K562 (cell line): ENCODE data around the gene PPM1D. TPM values are rescaled to one million over a fixed set of nuclear protein-coding genes. Genes with fewer than 3 reads are reported as not detected.
A peak's percentile ranks its signal among the peaks of the same experiment; 100 is the strongest.

Source experiments
- CTBP1 ChIP-seq: fragments of 450-650 bp; IDR thresholded peaks from 2 replicates; pipeline ENCODE4 v1.6.1; 2016; ENCODE audit warnings: borderline replicate concordance
- MIER1 ChIP-seq: fragments of 450-650 bp; IDR thresholded peaks from 2 replicates; pipeline ENCODE4 v1.6.1; 2016; ENCODE audit warnings: antibody characterized with exemption, mild to moderate bottlenecking, low read depth
- RAD21 ChIP-seq, 2 experiments: fragments of 250-450 bp in 1 of 2; fragments of 450-650 bp in 1 of 2; sonication (Bioruptor Pico) in 1 of 2; formaldehyde crosslinking in 1 of 2; IDR thresholded peaks in 1 of 2; conservative IDR thresholded peaks in 1 of 2; 2 replicates each; pipeline versions ENCODE4 v1.4.0 to v1.8.0; 2020 to 2022; ENCODE audit warnings: mild to moderate bottlenecking in 2 of 2, moderate library complexity in 1 of 2
- XRCC5 ChIP-seq: fragments of 200-400 bp; formaldehyde crosslinking; IDR thresholded peaks from 2 replicates; pipeline ENCODE4 v1.6.1; 2017; ENCODE audit warnings: low read depth, mild to moderate bottlenecking, low read length
- ZNF3 ChIP-seq: fragments of 250-450 bp; sonication (Bioruptor Pico); IDR thresholded peaks from 2 replicates; pipeline ENCODE4 v1.5.0; 2021; ENCODE audit warnings: mild to moderate bottlenecking, moderate library complexity
- ZNF766 ChIP-seq: fragments of 200-800 bp; sonication (Bioruptor generic); conservative IDR thresholded peaks from 2 replicates; pipeline ENCODE4 v1.6.1; 2016; ENCODE audit warnings: missing genetic modification characterization, missing compliant biosample characterization
- polyA plus RNA-seq, 8 experiments: library from polyadenylated mRNA; depleted of rRNA in 4 of 8; stranded (reverse) in 5 of 8; unstranded in 3 of 8; fragments of >200 nt; fragmentation: Nextera tagmentation in 2 of 8; fragmentation: Illumina TruSeq in 1 of 8; extraction: Ambion mirVana in 2 of 8; extraction: Trizol in 1 of 8; gene quantifications; 2 replicates each; pipeline versions ENCODE4 v1.2.1 to v1.2.3, GENCODE V29; 2011 to 2014; ENCODE audit warnings: inconsistent platforms in 1 of 8, missing spikeins in 1 of 8
- total RNA-seq, 7 experiments: library from RNA; depleted of rRNA in 6 of 7; stranded (reverse); fragments of >200 nt in 6 of 7; fragmentation: Illumina TruSeq in 2 of 7; extraction: Trizol in 2 of 7; gene quantifications; 2 replicates each; pipeline versions ENCODE4 v1.2.1 to v1.2.3, GENCODE V29; 2011 to 2021; ENCODE audit warnings: low replicate concordance in 1 of 7
- TF ChIP-seq, protein P1 (sequence below), 3 experiments: IDR thresholded peaks in 2 of 3; conservative IDR thresholded peaks in 1 of 3; 2 replicates each; pipeline ENCODE4 v1.5.1; 2011 to 2012; ENCODE audit warnings: low read length in 3 of 3, mild to moderate bottlenecking in 3 of 3, control low read depth in 2 of 3, improper control_type of control experiment in 1 of 3, inconsistent platforms in 1 of 3, low read depth in 1 of 3, mixed read lengths in 1 of 3, moderate library complexity in 1 of 3; ENCODE audit not compliant: insufficient read depth in 2 of 3
- TF ChIP-seq, protein P2 (sequence below), 3 experiments: fragments of 200-800 bp in 1 of 3; fragments of 250-450 bp in 1 of 3; fragments of 450-650 bp in 1 of 3; sonication (Bioruptor Pico) in 1 of 3; sonication (Bioruptor generic) in 1 of 3; formaldehyde crosslinking in 1 of 3; IDR thresholded peaks; 2 replicates each; pipeline versions ENCODE4 v1.6.1 to v1.8.0; 2016 to 2022; ENCODE audit warnings: mild to moderate bottlenecking in 2 of 3, missing genetic modification characterization in 2 of 3, missing compliant biosample characterization in 1 of 3, moderate library complexity in 1 of 3

PPM1D gene
- total and polyA plus RNA-seq, 9 of the 15 experiments (the other 6 are each of a cell fraction or from before 2014, with no cell fraction given): 2.1 to 19.0 (median 7.8) TPM

DNA sequence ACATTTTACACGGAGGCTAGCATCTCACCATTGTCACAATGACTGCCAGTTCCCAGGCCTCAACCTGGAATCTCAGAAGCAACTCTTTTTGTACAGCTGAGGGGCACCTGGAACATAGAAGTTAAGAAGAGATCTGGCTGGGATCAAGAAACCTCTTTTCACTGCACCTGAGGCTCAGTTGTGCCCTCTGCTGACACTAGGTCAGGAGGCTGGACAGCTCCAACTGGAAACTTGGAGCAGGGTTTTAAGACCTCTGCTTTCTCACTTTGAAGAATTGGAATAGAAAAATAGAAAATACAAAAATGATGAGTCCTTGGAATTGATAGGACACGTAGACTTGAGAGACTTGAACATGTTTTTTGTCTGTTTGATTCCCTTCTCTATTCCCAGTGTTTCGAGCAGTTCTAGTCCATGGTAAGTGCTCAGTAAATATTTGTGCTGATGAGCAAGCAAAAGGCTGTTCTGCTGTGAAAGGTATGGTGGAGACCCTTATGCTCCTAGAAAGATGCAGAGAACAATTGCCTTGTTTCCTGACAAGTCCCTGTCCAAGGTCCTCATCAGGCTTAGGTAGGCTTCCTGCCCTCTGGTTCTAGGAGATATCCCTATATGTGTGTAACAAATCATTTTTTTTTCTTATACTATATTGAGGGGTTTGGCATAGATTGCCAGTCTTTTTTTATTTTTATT, 13.6 kb upstream of the PPM1D start (continued):
- TF ChIP-seq, protein P1, sequence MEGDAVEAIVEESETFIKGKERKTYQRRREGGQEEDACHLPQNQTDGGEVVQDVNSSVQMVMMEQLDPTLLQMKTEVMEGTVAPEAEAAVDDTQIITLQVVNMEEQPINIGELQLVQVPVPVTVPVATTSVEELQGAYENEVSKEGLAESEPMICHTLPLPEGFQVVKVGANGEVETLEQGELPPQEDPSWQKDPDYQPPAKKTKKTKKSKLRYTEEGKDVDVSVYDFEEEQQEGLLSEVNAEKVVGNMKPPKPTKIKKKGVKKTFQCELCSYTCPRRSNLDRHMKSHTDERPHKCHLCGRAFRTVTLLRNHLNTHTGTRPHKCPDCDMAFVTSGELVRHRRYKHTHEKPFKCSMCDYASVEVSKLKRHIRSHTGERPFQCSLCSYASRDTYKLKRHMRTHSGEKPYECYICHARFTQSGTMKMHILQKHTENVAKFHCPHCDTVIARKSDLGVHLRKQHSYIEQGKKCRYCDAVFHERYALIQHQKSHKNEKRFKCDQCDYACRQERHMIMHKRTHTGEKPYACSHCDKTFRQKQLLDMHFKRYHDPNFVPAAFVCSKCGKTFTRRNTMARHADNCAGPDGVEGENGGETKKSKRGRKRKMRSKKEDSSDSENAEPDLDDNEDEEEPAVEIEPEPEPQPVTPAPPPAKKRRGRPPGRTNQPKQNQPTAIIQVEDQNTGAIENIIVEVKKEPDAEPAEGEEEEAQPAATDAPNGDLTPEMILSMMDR (IDR thresholded peaks at IDR 0.05 in 2 of 3, conservative IDR thresholded peaks at IDR 0.05 in 1 of 3; ENCODE audit: insufficient read depth in 2 of 3, low read depth in 1 of 3, low read length in 3 of 3): peak; percentile 47 to 59 (median 49); a peak in 4 of 6 replicates
- TF ChIP-seq, protein P2, sequence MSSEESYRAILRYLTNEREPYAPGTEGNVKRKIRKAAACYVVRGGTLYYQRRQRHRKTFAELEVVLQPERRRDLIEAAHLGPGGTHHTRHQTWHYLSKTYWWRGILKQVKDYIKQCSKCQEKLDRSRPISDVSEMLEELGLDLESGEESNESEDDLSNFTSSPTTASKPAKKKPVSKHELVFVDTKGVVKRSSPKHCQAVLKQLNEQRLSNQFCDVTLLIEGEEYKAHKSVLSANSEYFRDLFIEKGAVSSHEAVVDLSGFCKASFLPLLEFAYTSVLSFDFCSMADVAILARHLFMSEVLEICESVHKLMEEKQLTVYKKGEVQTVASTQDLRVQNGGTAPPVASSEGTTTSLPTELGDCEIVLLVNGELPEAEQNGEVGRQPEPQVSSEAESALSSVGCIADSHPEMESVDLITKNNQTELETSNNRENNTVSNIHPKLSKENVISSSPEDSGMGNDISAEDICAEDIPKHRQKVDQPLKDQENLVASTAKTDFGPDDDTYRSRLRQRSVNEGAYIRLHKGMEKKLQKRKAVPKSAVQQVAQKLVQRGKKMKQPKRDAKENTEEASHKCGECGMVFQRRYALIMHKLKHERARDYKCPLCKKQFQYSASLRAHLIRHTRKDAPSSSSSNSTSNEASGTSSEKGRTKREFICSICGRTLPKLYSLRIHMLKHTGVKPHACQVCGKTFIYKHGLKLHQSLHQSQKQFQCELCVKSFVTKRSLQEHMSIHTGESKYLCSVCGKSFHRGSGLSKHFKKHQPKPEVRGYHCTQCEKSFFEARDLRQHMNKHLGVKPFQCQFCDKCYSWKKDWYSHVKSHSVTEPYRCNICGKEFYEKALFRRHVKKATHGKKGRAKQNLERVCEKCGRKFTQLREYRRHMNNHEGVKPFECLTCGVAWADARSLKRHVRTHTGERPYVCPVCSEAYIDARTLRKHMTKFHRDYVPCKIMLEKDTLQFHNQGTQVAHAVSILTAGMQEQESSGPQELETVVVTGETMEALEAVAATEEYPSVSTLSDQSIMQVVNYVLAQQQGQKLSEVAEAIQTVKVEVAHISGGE (CRISPR knock-in tag; IDR thresholded peaks at IDR 0.05): peak in 1 of 3 experiments; percentile 54; a peak in 2 of 6 replicates
- TF ChIP-seq RAD21 (CRISPR knock-in tag; conservative IDR thresholded peaks at IDR 0.05 in 1 of 2, IDR thresholded peaks at IDR 0.05 in 1 of 2) (peak; percentile 24 to 63; a peak in 2 of 4 replicates), XRCC5 (0 out of 2 replicates have a peak, but pooled peaks have one; percentile 42), ZNF3 (CRISPR knock-in tag) (no peak), MIER1 (peak; percentile 64), ZNF766 (CRISPR knock-in tag) (peak; percentile 100), CTBP1 (no peak)
